Panc1 (cell line): Measurements from ENCODE around the gene GPBP1L1. TPM values are rescaled to one million over a fixed set of nuclear protein-coding genes. Genes with fewer than 3 reads are reported as not detected.

Experiments used
- ATAC-seq: fragments of 200-7000 bp; cut with Tn5 transposase; 2 replicates; pipeline ENCODE4 v1.9.1; 2020; ENCODE audit warnings: mild to moderate bottlenecking, moderate library complexity
- BruUV-seq: library from RNA; stranded (reverse); fragments of 400-500 nt; replicated peaks from 2 replicates; lab custom pipeline; 2021; lab: Mats Ljungman, UMichigan
- CTCF ChIA-PET: fragments of 300-600 bp; sonication (Branson Sonifier 250); formaldehyde crosslinking; loops from one replicate; lab custom pipeline; 2022; ENCODE audit warnings: antibody characterized with exemption; lab: Charles Lee
- POLR2A ChIA-PET: fragments of 300-600 bp; sonication (Branson Sonifier 250); formaldehyde crosslinking; loops from one replicate; lab custom pipeline; 2022; ENCODE audit warnings: antibody characterized with exemption; lab: Charles Lee
- DNase-seq: peaks from one replicate; pipeline ENCODE4 v3.0.0-alpha.2; 2010; ENCODE audit warnings: low read depth, low spot score
- H3K27ac ChIP-seq: 2 replicates; pipeline ENCODE4 v1.5.1; 2011; ENCODE audit warnings: mild to moderate bottlenecking, low read length, inconsistent platforms
- H3K27me3 ChIP-seq: fragments of 200-500 bp; sonication (Bioruptor generic); 2 replicates; pipeline ENCODE4 v1.6.0; 2014; ENCODE audit warnings: low read length, inconsistent platforms; ENCODE audit not compliant: control insufficient read depth, insufficient read depth
- H3K36me3 ChIP-seq: fragments of 200-500 bp; sonication (Bioruptor generic); 2 replicates; pipeline ENCODE4 v1.5.1; 2014; ENCODE audit warnings: inconsistent platforms, mild to moderate bottlenecking, low read length, moderate library complexity; ENCODE audit not compliant: control insufficient read depth, insufficient read depth
- H3K4me1 ChIP-seq: 2 replicates; pipeline ENCODE4 v1.5.1; 2011; ENCODE audit warnings: inconsistent platforms, mild to moderate bottlenecking, low read length, moderate library complexity; ENCODE audit not compliant: control insufficient read depth, insufficient read depth
- H3K4me3 ChIP-seq, 2 experiments: 2 replicates each; pipeline ENCODE4 v1.5.1; 2011 to 2012; ENCODE audit warnings: low read depth in 2 of 2, low read length in 2 of 2, mild to moderate bottlenecking in 2 of 2, inconsistent platforms in 1 of 2, moderate library complexity in 1 of 2
- H3K9me3 ChIP-seq: fragments of 200-500 bp; sonication (Bioruptor generic); 2 replicates; pipeline ENCODE4 v1.5.1; 2014; ENCODE audit warnings: low read depth, mild to moderate bottlenecking, inconsistent platforms, low read length, moderate library complexity; ENCODE audit not compliant: control insufficient read depth, insufficient read depth
- CTCF ChIP-seq: fragments of 450-650 bp; IDR thresholded peaks from 2 replicates; pipeline ENCODE4 v1.5.1; 2017; ENCODE audit warnings: mild to moderate bottlenecking
- POLR2AphosphoS5 ChIP-seq: IDR thresholded peaks from 2 replicates; pipeline ENCODE4 v1.6.1; 2012; ENCODE audit warnings: mild to moderate bottlenecking, low read depth, low read length, moderate library complexity
- REST ChIP-seq, 2 experiments: IDR thresholded peaks; 2 replicates each; pipeline ENCODE4 v1.6.1; 2011 to 2012; ENCODE audit warnings: low read depth in 2 of 2, control low read depth in 1 of 2, low read length in 1 of 2, mild to moderate bottlenecking in 1 of 2, moderate library complexity in 1 of 2; ENCODE audit not compliant: insufficient read depth in 1 of 2
- SIN3A ChIP-seq: IDR thresholded peaks from 2 replicates; pipeline ENCODE4 v1.6.1; 2012; ENCODE audit warnings: low read depth, mild to moderate bottlenecking, low read length, moderate library complexity, borderline replicate concordance; ENCODE audit not compliant: insufficient read depth
- TCF7L2 ChIP-seq: IDR thresholded peaks from 2 replicates; pipeline ENCODE4 v1.6.1; 2011; ENCODE audit warnings: mild to moderate bottlenecking, low read depth, low read length, inconsistent platforms
- in situ Hi-C: cut with HindIII; loops from 2 replicates; pipeline ENCODE4 v1.10.0; 2016; ENCODE audit warnings: low sequenced_read_pairs, low pct_unique_long_range_greater_than_20kb
- intact Hi-C: fragments of 100-400 bp; cut with micrococcal nuclease; formaldehyde crosslinking; loops from one replicate; pipeline ENCODE4 v1.10.0; 2022; ENCODE audit not compliant: unreplicated experiment
- total RNA-seq: library from RNA; stranded (reverse); gene quantifications from one replicate; pipeline ENCODE4 v1.2.1, GENCODE V29; 2021; ENCODE audit not compliant: unreplicated experiment

Gene GPBP1L1
- total RNA-seq, 1 experiment from 2014 or later = 130 TPM

GRCh38 chr1:45668526-45668925 lies 17.8 kb downstream of the GPBP1L1 start:
- ChIA-PET CTCF (no interaction called here), POLR2A (no interaction called here)
- H3K36me3 ChIP-seq = no peaks in the 10 kb centered on the region
- no peaks in the 10 kb centered on the region for H3K9me3 ChIP-seq
- intact Hi-C loops (no loop called here), in situ Hi-C loops (no loop called here)
- no peak overlapping the region for H3K4me3 ChIP-seq
- H3K27ac ChIP-seq = no peak overlapping the region
- no peaks in the 10 kb centered on the region for H3K4me1 ChIP-seq
- no TSS peak for BruUV-seq
- ATAC-seq (no peak), DNase-seq (no peak)
- TF ChIP-seq POLR2AphosphoS5 (no peak), TCF7L2 (no peak), REST (IDR thresholded peaks at IDR 0.05; ENCODE audit: insufficient read depth in 1 of 2, low read depth in 2 of 2, low read length in 1 of 2) (no peak), SIN3A (no peak), CTCF (no peak)
- no peaks in the 10 kb centered on the region for H3K27me3 ChIP-seq

GRCh38 chr1:45667321-45668111 lies 18.8 kb downstream of the GPBP1L1 start:
- no peak overlapping the region for H3K4me3 ChIP-seq
- ATAC-seq (no peak), DNase-seq (no peak)
- no TSS peak for BruUV-seq
- in situ Hi-C loops = no loop called here
- intact Hi-C loops = no loop called here
- ChIA-PET CTCF (no interaction called here), POLR2A (no interaction called here)
- no peaks in the 10 kb centered on the region for H3K36me3 ChIP-seq
- no peaks in the 10 kb centered on the region for H3K4me1 ChIP-seq
- H3K9me3 ChIP-seq = no peaks in the 10 kb centered on the region
- H3K27ac ChIP-seq = no peak overlapping the region
- no peaks in the 10 kb centered on the region for H3K27me3 ChIP-seq
- TF ChIP-seq REST (IDR thresholded peaks at IDR 0.05; ENCODE audit: insufficient read depth in 1 of 2, low read depth in 2 of 2, low read length in 1 of 2) = no peak
- TF ChIP-seq POLR2AphosphoS5 = no peak
- no peak for TF ChIP-seq TCF7L2
- TF ChIP-seq SIN3A = no peak
- no peak for TF ChIP-seq CTCF
